Mesodermal cell (in vitro differentiated cells): ENCODE results near the gene RAPSN.

Experiments
- H3K27ac ChIP-seq: 2 replicates; pipeline ENCODE4 v1.7.0; 2013; ENCODE audit warnings: mild to moderate bottlenecking, low read depth, low read length, moderate library complexity; ENCODE audit not compliant: severe bottlenecking
- H3K36me3 ChIP-seq: 2 replicates; pipeline ENCODE4 v1.7.1; 2013; ENCODE audit warnings: mild to moderate bottlenecking, low read length, moderate library complexity; ENCODE audit not compliant: control insufficient read depth, insufficient read depth
- H3K4me1 ChIP-seq: one replicate; pipeline ENCODE4 v1.7.1; 2013; ENCODE audit warnings: mild to moderate bottlenecking, low read length; ENCODE audit not compliant: insufficient read depth, control insufficient read depth, poor library complexity, severe bottlenecking
- H3K4me3 ChIP-seq: 2 replicates; pipeline ENCODE4 v1.7.0; 2013; ENCODE audit warnings: low read length, control low read depth, mild to moderate bottlenecking; ENCODE audit not compliant: insufficient read depth, poor library complexity, severe bottlenecking; ENCODE audit errors: extremely low read depth
- H3K9me3 ChIP-seq: 2 replicates; pipeline ENCODE4 v1.7.1; 2013; ENCODE audit warnings: mild to moderate bottlenecking, low read length, moderate library complexity; ENCODE audit not compliant: control insufficient read depth
- WGBS, 2 experiments: methylation state at CpG; one replicate each; pipeline ENCODE4 v1.1.5; 2013; ENCODE audit warnings: missing lambda C conversion rate in 2 of 2; ENCODE audit not compliant: insufficient coverage in 2 of 2; 5-methylcytosine and 5-hydroxymethylcytosine counted together

Gene RAPSN

DNA sequence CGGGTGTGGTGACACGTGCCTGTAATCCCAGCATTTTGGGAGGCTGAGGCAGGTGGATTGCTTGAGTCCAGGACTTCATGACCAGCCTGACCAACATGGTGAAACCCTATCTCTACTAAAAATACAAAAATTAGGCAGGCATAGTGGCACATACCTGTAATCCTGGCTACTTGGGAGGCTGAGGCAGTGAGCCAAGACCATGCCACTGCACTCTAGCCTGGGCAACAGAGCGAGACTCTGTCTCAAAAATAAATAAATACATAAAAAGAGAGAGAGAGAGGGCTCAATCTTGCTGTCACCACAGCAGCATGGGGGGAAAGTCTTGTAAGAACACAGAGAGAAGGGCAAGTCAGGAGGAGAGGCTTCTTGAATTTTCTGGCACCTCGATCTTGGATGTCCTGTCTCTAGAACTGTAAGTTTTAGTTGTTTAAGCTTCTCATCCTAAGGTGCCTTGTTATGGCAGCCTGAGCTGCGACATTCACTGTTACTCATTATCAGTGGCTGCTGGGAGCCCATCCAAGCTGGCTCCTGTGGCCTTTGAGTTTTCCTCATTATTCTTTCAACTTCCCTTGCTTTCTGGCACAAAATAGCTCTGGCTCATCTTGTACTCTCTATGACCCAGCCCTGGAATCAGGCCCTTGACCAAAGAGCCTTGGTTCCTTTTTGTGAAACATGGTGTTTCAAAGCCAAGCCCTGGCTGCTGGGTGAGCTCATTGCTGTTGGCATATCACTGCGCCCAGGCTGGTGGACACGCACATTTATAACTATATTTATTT lies 14.7 kb downstream of the RAPSN start:
- 88 to 97% methylated on average over 5 to 6 of the region's 7 CpGs for WGBS, 2 experiments
- no peak overlapping the region for H3K4me3 ChIP-seq
- H3K4me1 ChIP-seq, result no peaks in the 10 kb centered on the region
- H3K27ac ChIP-seq, result no peak overlapping the region
- H3K36me3 ChIP-seq, result no peaks in the 10 kb centered on the region
- no peaks in the 10 kb centered on the region for H3K9me3 ChIP-seq

GRCh38 chr11:47433157-47433556 lies 15.8 kb downstream of the RAPSN start:
- Histone ChIP-seq H3K4me3 (no peak overlapping the region), H3K9me3 (no peaks in the 10 kb centered on the region), H3K4me1 (no peaks in the 10 kb centered on the region), H3K36me3 (no peaks in the 10 kb centered on the region), H3K27ac (no peak overlapping the region)
- 81 to 95% methylated on average over 3 of the region's 3 CpGs for WGBS, 2 experiments

- Histone ChIP-seq H3K27ac (no peak overlapping the region), H3K4me1 (no peaks in the 10 kb centered on the region), H3K9me3 (no peaks in the 10 kb centered on the region), H3K36me3 (no peaks in the 10 kb centered on the region), H3K4me3 (no peak overlapping the region)
- 95 to 98% methylated on average over 9 of the region's 9 CpGs for WGBS, 2 experiments
These were observed 17.4 kb downstream of the RAPSN start for GRCh38 chr11:47431356-47432083.

- H3K27ac ChIP-seq, result no peak overlapping the region
- no peaks in the 10 kb centered on the region for H3K36me3 ChIP-seq
- no peak overlapping the region for H3K4me3 ChIP-seq
- no peaks in the 10 kb centered on the region for H3K4me1 ChIP-seq
- no peaks in the 10 kb centered on the region for H3K9me3 ChIP-seq
- WGBS, 2 experiments, result 78 to 83% methylated on average over 4 of the region's 5 CpGs
These were observed 18.4 kb downstream of the RAPSN start for GRCh38 chr11:47430524-47430923.

GRCh38 chr11:47426062-47426956 lies 22.6 kb downstream of the RAPSN start, which contains the start of gene PSMC3:
PSMC3 (minus strand) TSS chr11:47426439; CDS start chr11:47426279, 160 bp downstream.
- Histone ChIP-seq H3K9me3 (no peaks in the 10 kb centered on the region), H3K27ac (peak within 1 kb of the TSS; percentile 90), H3K4me1 (peaks cover 3% of the 10 kb centered on the region), H3K4me3 (peak within 1 kb of the TSS; percentile 82), H3K36me3 (peaks cover 37% of the 10 kb centered on the region)
- WGBS, 2 experiments, result 4 to 6% methylated on average over 46 to 50 of the region's 62 CpGs

GRCh38 chr11:47425611-47426010 lies 23.3 kb downstream of the RAPSN start:
- 0 to 1% methylated on average over 1 to 11 of the region's 14 CpGs for WGBS, 2 experiments
- H3K4me3 ChIP-seq, result peak overlapping the region; percentile 82
- peaks cover 3% of the 10 kb centered on the region for H3K4me1 ChIP-seq
- peaks cover 44% of the 10 kb centered on the region for H3K36me3 ChIP-seq
- no peak overlapping the region for H3K27ac ChIP-seq
- H3K9me3 ChIP-seq, result no peaks in the 10 kb centered on the region

GRCh38 chr11:47418454-47419259 lies 30.3 kb downstream of the RAPSN start:
- Histone ChIP-seq H3K4me3 (no peak overlapping the region), H3K27ac (no peak overlapping the region), H3K4me1 (peaks cover 16% of the 10 kb centered on the region), H3K9me3 (no peaks in the 10 kb centered on the region), H3K36me3 (peaks cover 86% of the 10 kb centered on the region)
- 96 to 98% methylated on average over 20 to 21 of the region's 23 CpGs for WGBS, 2 experiments

- Histone ChIP-seq H3K27ac (no peak overlapping the region), H3K4me1 (peaks cover 22% of the 10 kb centered on the region), H3K36me3 (peaks cover 84% of the 10 kb centered on the region), H3K9me3 (no peaks in the 10 kb centered on the region), H3K4me3 (no peak overlapping the region)
- WGBS, 2 experiments, result 95 to 98% methylated on average over 6 of the region's 6 CpGs
These were observed 31.2 kb downstream of the RAPSN start for GRCh38 chr11:47417712-47418111.

- Histone ChIP-seq H3K4me1 (peaks cover 22% of the 10 kb centered on the region), H3K9me3 (no peaks in the 10 kb centered on the region), H3K27ac (peak overlapping the region; percentile 73), H3K36me3 (peaks cover 85% of the 10 kb centered on the region), H3K4me3 (no peak overlapping the region)
- 81 to 86% methylated on average over 4 to 8 of the region's 13 CpGs for WGBS, 2 experiments
These were observed 32.9 kb downstream of the RAPSN start for GRCh38 chr11:47415949-47416472.
